SK-N-SH (cell line): ENCODE data around the gene TMEM127. TPM values are rescaled to one million over a fixed set of nuclear protein-coding genes. Genes with fewer than 3 reads are reported as not detected.

Source experiments
- CTCF ChIA-PET: fragments of 300-600, 350-600 bp; formaldehyde crosslinking; extraction: SDS; loops from one replicate; lab custom pipeline; 2021; lab: Yijun Ruan, JAX
- POLR2A ChIA-PET: fragments of 350-600 bp; sonication (Branson Sonifier 250); formaldehyde crosslinking; extraction: SDS; loops from one replicate; lab custom pipeline; 2020; ENCODE audit warnings: antibody characterized with exemption, inconsistent platforms; lab: Yijun Ruan, JAX
- DNase-seq: peaks from one replicate; pipeline ENCODE4 v3.0.0; 2012
- H2AFZ ChIP-seq: fragments of 200-600 bp; sonication (generic); 2 replicates; pipeline ENCODE4 v1.8.1; 2016; ENCODE audit warnings: antibody characterized with exemption, mild to moderate bottlenecking, low read depth
- H3F3A ChIP-seq: fragments of 200-600 bp; sonication (generic); replicated peaks from 2 replicates; pipeline ENCODE3; 2016; ENCODE audit warnings: antibody characterized with exemption, mild to moderate bottlenecking; ENCODE audit not compliant: insufficient read depth
- H3K27ac ChIP-seq, 2 experiments: fragments of 200-500 bp in 1 of 2; fragments of 200-600 bp in 1 of 2; sonication (Bioruptor generic) in 1 of 2; sonication (generic), shearing (Covaris generic) in 1 of 2; 2 replicates each; pipeline versions ENCODE4 v1.5.1 to v1.6.1; 2014 to 2016; ENCODE audit warnings: low read depth in 2 of 2, inconsistent platforms in 1 of 2, low read length in 1 of 2, mild to moderate bottlenecking in 1 of 2, mixed read lengths in 1 of 2
- H3K27me3 ChIP-seq: fragments of 200-600 bp; sonication (generic), shearing (Covaris generic); 2 replicates; pipeline ENCODE4 v1.6.1; 2016; ENCODE audit warnings: mixed run types; ENCODE audit not compliant: insufficient read depth
- H3K36me3 ChIP-seq, 2 experiments: fragments of 200-500 bp in 1 of 2; fragments of 200-600 bp in 1 of 2; sonication (Bioruptor generic) in 1 of 2; sonication (generic) in 1 of 2; replicated peaks in 1 of 2; 2 replicates each; pipeline versions ENCODE3 to v1.5.1; 2014 to 2016; ENCODE audit warnings: low read length in 1 of 2, mild to moderate bottlenecking in 1 of 2; ENCODE audit not compliant: insufficient read depth in 2 of 2, control insufficient read depth in 1 of 2
- H3K4me1 ChIP-seq, 2 experiments: fragments of 200-500 bp in 1 of 2; fragments of 200-600 bp in 1 of 2; sonication (Bioruptor generic) in 1 of 2; sonication (generic), shearing (Covaris generic) in 1 of 2; 2 replicates each; pipeline versions ENCODE4 v1.5.1 to v1.6.1; 2014 to 2016; ENCODE audit warnings: low read depth in 1 of 2, low read length in 1 of 2, mixed run types in 1 of 2; ENCODE audit not compliant: insufficient read depth in 2 of 2, control insufficient read depth in 1 of 2
- H3K4me2 ChIP-seq: fragments of 200-600 bp; sonication (generic), shearing (Covaris generic); 2 replicates; pipeline ENCODE4 v1.6.1; 2017; ENCODE audit warnings: mixed run types
- H3K4me3 ChIP-seq, 2 experiments: fragments of 200-500 bp in 1 of 2; fragments of 200-600 bp in 1 of 2; sonication (Bioruptor generic) in 1 of 2; sonication (generic), shearing (Covaris generic) in 1 of 2; 2 replicates each; pipeline versions ENCODE4 v1.5.1 to v1.8.1; 2014 to 2016; ENCODE audit warnings: low read depth in 2 of 2, inconsistent platforms in 1 of 2, low read length in 1 of 2, mild to moderate bottlenecking in 1 of 2, mixed read lengths in 1 of 2, moderate library complexity in 1 of 2
- H3K79me2 ChIP-seq: fragments of 200-600 bp; sonication (generic); 2 replicates; pipeline ENCODE4 v1.8.1; 2017; ENCODE audit warnings: mild to moderate bottlenecking; ENCODE audit not compliant: insufficient read depth
- H3K9ac ChIP-seq: fragments of 200-600 bp; sonication (generic); 2 replicates; pipeline ENCODE4 v1.6.1; 2017; ENCODE audit warnings: mixed run types
- H3K9me2 ChIP-seq: fragments of 200-600 bp; sonication (generic); 2 replicates; pipeline ENCODE4 v1.6.1; 2017; ENCODE audit warnings: mixed run types
- H3K9me3 ChIP-seq: fragments of 200-600 bp; sonication (generic); 2 replicates; pipeline ENCODE4 v1.6.1; 2017; ENCODE audit warnings: mixed run types, mild to moderate bottlenecking, moderate library complexity
- H4K20me1 ChIP-seq: fragments of 200-600 bp; sonication (generic); 2 replicates; pipeline ENCODE4 v1.6.1; 2017; ENCODE audit warnings: mild to moderate bottlenecking, mixed run types; ENCODE audit not compliant: insufficient read depth
- CHD2 ChIP-seq: fragments of 150-350 bp; IDR thresholded peaks from 2 replicates; pipeline ENCODE4 v1.6.1; 2018; ENCODE audit warnings: low read length; ENCODE audit not compliant: partially characterized antibody
- CTCF ChIP-seq: fragments of 200-600 bp; sonication (generic); IDR thresholded peaks from 2 replicates; pipeline ENCODE4 v1.6.1; 2017; ENCODE audit warnings: antibody characterized with exemption, mild to moderate bottlenecking, moderate library complexity
- EP300 ChIP-seq, 2 experiments: IDR thresholded peaks; 2 replicates each; pipeline versions ENCODE4 v1.4.0 to v1.6.1; 2012; ENCODE audit warnings: borderline replicate concordance in 1 of 2, low read depth in 1 of 2, low read length in 1 of 2
- EZH2phosphoT487 ChIP-seq: fragments of 200-600 bp; sonication (generic); IDR thresholded peaks from 2 replicates; pipeline ENCODE4 v1.6.1; 2017; ENCODE audit warnings: low read depth, mixed run types, mild to moderate bottlenecking, antibody characterized with exemption, moderate library complexity, borderline replicate concordance
- FOSL2 ChIP-seq: IDR thresholded peaks from 2 replicates; pipeline ENCODE4 v1.4.0; 2012; ENCODE audit warnings: low read depth, mild to moderate bottlenecking, moderate library complexity, borderline replicate concordance
- GABPA ChIP-seq: IDR thresholded peaks from 2 replicates; pipeline ENCODE4 v1.4.0; 2012; ENCODE audit warnings: low read depth, mild to moderate bottlenecking
- JUND ChIP-seq: IDR thresholded peaks from 2 replicates; pipeline ENCODE4 v1.4.0; 2012
- MEF2A ChIP-seq: IDR thresholded peaks from 2 replicates; pipeline ENCODE4 v1.4.0; 2012; ENCODE audit warnings: low read depth, borderline replicate concordance
- MXI1 ChIP-seq: IDR thresholded peaks from 2 replicates; pipeline ENCODE4 v1.6.1; 2012; ENCODE audit warnings: mild to moderate bottlenecking, low read depth, low read length, improper control_type of control experiment
- NFIC ChIP-seq: IDR thresholded peaks from 2 replicates; pipeline ENCODE4 v1.4.0; 2012; ENCODE audit warnings: borderline replicate concordance
- POLR2AphosphoS5 ChIP-seq: IDR thresholded peaks from 2 replicates; pipeline ENCODE4 v1.6.1; 2012; ENCODE audit warnings: low read depth, low read length
- RCOR1 ChIP-seq: fragments of 150-350 bp; IDR thresholded peaks from 2 replicates; pipeline ENCODE4 v1.6.1; 2017; ENCODE audit warnings: antibody characterized with exemption, low read length
- REST ChIP-seq: IDR thresholded peaks from 2 replicates; pipeline ENCODE4 v1.6.1; 2012; ENCODE audit warnings: mild to moderate bottlenecking, low read depth, low read length, moderate library complexity
- RFX5 ChIP-seq: IDR thresholded peaks from 2 replicates; pipeline ENCODE4 v1.6.1; 2012; ENCODE audit warnings: mild to moderate bottlenecking, improper control_type of control experiment, low read length
- RXRA ChIP-seq: IDR thresholded peaks from 2 replicates; pipeline ENCODE4 v1.4.0; 2012; ENCODE audit warnings: low read depth, mild to moderate bottlenecking, borderline replicate concordance
- TAF1 ChIP-seq: IDR thresholded peaks from 2 replicates; pipeline ENCODE4 v1.6.1; 2012; ENCODE audit warnings: low read depth, mild to moderate bottlenecking, low read length, moderate library complexity, borderline replicate concordance
- TCF12 ChIP-seq: IDR thresholded peaks from 2 replicates; pipeline ENCODE4 v1.4.0; 2012
- TEAD4 ChIP-seq: IDR thresholded peaks from 2 replicates; pipeline ENCODE4 v1.4.0; 2012; ENCODE audit warnings: mild to moderate bottlenecking, borderline replicate concordance; ENCODE audit not compliant: insufficient read depth
- WGBS: methylation state at CpG from one replicate; pipeline ENCODE4 v1.1.6; 2017; ENCODE audit warnings: low lambda C conversion rate; 5-methylcytosine and 5-hydroxymethylcytosine counted together
- polyA plus RNA-seq, 3 experiments: library from polyadenylated mRNA; depleted of rRNA; stranded (reverse); fragments of >200 nt; gene quantifications; 2 replicates each; pipeline ENCODE4 v1.2.3, GENCODE V29; 2012

TMEM127 gene
- polyA plus RNA-seq, 1 of the 3 experiments (the other 2 are of a cell fraction): 40.9 TPM

- H4K20me1 ChIP-seq: no peaks in the 10 kb centered on the region
- H3K4me1 ChIP-seq: no peaks in the 10 kb centered on the region
- no peak overlapping the region for H3K9ac ChIP-seq
- H3K27ac ChIP-seq: no peak overlapping the region
- H3K9me3 ChIP-seq: no peaks in the 10 kb centered on the region
- no peak overlapping the region for H3K4me2 ChIP-seq
- H3K4me3 ChIP-seq: no peak overlapping the region
- H2AFZ ChIP-seq: no peak overlapping the region
- no peaks in the 10 kb centered on the region for H3F3A ChIP-seq
- H3K9me2 ChIP-seq: no peaks in the 10 kb centered on the region
- no peak for DNase-seq
- H3K79me2 ChIP-seq: no peaks in the 10 kb centered on the region
- WGBS: 89% methylated on average over 1 of the region's 1 CpG
- no peaks in the 10 kb centered on the region for H3K27me3 ChIP-seq
- ChIA-PET POLR2A (no interaction called here), CTCF (interaction anchor here (1.1 kb wide), 1 partner anchor 24 kb away, joined by 3 read pairs; no protein-coding TSS in a partner anchor)
- TF ChIP-seq EZH2phosphoT487 (no peak), MEF2A (no peak), RFX5 (no peak), REST (no peak), EP300 (IDR thresholded peaks at IDR 0.05; ENCODE audit: borderline replicate concordance in 1 of 2, low read depth in 1 of 2, low read length in 1 of 2) (no peak), POLR2AphosphoS5 (no peak), CTCF (no peak), NFIC (no peak), TCF12 (no peak), GABPA (no peak), RXRA (no peak), CHD2 (no peak), RCOR1 (no peak)
- H3K36me3 ChIP-seq: no peaks in the 10 kb centered on the region
These were observed 28.9 kb downstream of the TMEM127 start for GRCh38 chr2:96236882-96237281.

GRCh38 chr2:96233880-96234316, 31.9 kb downstream of the TMEM127 start:
- H3K9ac ChIP-seq: no peak overlapping the region
- ChIA-PET CTCF (interaction anchor here (0.7 to 1.4 kb wide), 2 partner anchors 16 to 59 kb away, joined by 4 read pairs; no protein-coding TSS in a partner anchor), POLR2A (interaction anchor here (0.6 kb wide), 1 partner anchor 298 kb away, joined by 3 read pairs; no protein-coding TSS in a partner anchor)

More at GRCh38 chr2:96233880-96234316, 31.9 kb downstream of the TMEM127 start:
- DNase-seq: no peak
- H3K4me2 ChIP-seq: no peak overlapping the region
- H2AFZ ChIP-seq: no peak overlapping the region
- H4K20me1 ChIP-seq: no peaks in the 10 kb centered on the region
- no peak overlapping the region for H3K4me3 ChIP-seq
- H3K9me2 ChIP-seq: no peaks in the 10 kb centered on the region
- no peaks in the 10 kb centered on the region for H3K36me3 ChIP-seq
- no peaks in the 10 kb centered on the region for H3K27me3 ChIP-seq
- H3F3A ChIP-seq: no peaks in the 10 kb centered on the region
- WGBS: 94% methylated on average over 3 of the region's 4 CpGs
- no peak overlapping the region for H3K27ac ChIP-seq
- H3K4me1 ChIP-seq: no peaks in the 10 kb centered on the region; a peak in 1 of 4 replicates
- H3K9me3 ChIP-seq: no peaks in the 10 kb centered on the region
- peaks cover 7% of the 10 kb centered on the region; the same call in 1 of the 2 replicates for H3K79me2 ChIP-seq
- TF ChIP-seq FOSL2 (no peak), MXI1 (no peak), TAF1 (no peak), JUND (no peak), TEAD4 (no peak), CTCF (no peak)
